GM10266 (cell line): ENCODE results near the gene CCDC191.

ENCODE experiments used
- DNase-seq: peaks from one replicate; pipeline ENCODE4 v3.0.0; 2012; ENCODE audit errors: extremely low spot score
- CTCF ChIP-seq: IDR thresholded peaks from 2 replicates; pipeline ENCODE4 v1.5.1; 2012; ENCODE audit warnings: mild to moderate bottlenecking, low read depth; ENCODE audit not compliant: control insufficient read depth, insufficient read depth; ENCODE audit errors: missing control alignments

Gene CCDC191

DNA sequence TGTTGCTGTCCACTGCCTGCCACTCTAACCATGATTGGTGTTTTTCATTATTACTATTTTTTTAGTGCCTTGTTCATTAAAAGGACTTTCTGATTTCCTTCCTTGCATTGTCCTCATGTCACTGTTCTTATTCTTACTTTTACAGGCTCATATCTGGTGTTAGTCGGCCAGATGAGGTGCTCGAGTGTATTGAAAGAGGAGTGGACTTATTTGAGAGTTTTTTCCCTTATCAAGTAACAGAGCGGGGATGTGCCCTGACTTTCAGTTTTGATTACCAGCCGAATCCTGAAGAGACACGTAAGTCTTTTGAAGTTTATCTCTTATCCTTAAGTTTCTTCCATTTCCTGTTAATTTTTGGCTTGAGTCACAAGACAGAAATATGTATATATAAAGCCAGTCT lies 23.4 kb upstream of the CCDC191 start:
- no peak for DNase-seq
- no peak for TF ChIP-seq CTCF

GRCh38 chr3:114078126-114078525 lies 21.8 kb upstream of the CCDC191 start:
- no peak for TF ChIP-seq CTCF
- DNase-seq: no peak

GRCh38 chr3:114076711-114077110 lies 20.4 kb upstream of the CCDC191 start:
- no peak for TF ChIP-seq CTCF
- DNase-seq: no peak

DNA sequence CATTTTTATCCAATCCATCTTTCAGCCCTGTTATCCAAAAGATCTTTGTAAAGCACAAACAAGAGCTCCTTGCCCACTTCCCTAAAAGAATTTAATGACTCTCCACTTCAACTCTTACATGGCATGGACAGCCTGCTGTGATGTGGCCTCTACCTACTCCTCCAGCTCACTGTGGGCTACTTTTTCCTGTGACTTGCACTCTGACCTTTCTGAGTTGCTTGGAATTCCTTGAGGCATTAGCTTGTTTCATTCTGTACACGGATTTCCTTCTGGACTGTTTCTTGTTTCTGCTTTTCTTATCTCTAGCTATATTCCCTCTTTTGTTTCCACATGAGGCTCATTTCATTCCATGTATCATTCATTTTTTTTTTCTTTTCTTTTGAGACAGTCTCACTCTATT lies 15.5 kb upstream of the CCDC191 start:
- DNase-seq: no peak
- no peak for TF ChIP-seq CTCF

- no peak for DNase-seq
- TF ChIP-seq CTCF: no peak
Observed at GRCh38 chr3:114068336-114068735, 12.0 kb upstream of the CCDC191 start.

DNA sequence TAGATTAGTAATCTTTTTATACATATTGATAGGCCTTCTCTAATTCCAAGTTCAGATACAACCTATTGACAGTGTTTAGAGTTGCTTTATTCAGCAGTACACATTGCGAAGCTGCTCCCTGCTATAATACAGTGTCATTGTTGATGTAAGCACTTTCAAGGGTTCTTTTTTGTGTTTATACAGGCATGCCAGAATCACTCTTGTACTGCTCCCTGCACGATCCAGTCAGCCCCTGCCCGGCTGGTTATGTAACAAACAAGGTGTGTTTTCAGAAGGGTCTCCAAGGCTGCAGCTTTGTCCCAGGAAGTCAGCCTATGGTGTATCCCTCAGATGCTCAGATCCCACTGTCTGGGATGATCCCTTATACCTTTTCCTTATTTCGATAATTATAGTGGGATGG lies 11.5 kb upstream of the CCDC191 start:
- DNase-seq: no peak
- TF ChIP-seq CTCF: no peak

- DNase-seq: no peak
- TF ChIP-seq CTCF: no peak
Observed at GRCh38 chr3:114060906-114061655, 4.8 kb upstream of the CCDC191 start.
